Activated CD4-positive, alpha-beta T cell treated with anti-CD3 and anti-CD28 coated beads for 48 hours (primary cell): ENCODE measurements around the gene BLOC1S1.
A peak's percentile ranks its signal among the peaks of the same experiment; 100 is the strongest.

Experiments used
- DNase-seq: peaks from one replicate; pipeline ENCODE4 v3.0.0-alpha.2; 2020

Gene BLOC1S1

DNA sequence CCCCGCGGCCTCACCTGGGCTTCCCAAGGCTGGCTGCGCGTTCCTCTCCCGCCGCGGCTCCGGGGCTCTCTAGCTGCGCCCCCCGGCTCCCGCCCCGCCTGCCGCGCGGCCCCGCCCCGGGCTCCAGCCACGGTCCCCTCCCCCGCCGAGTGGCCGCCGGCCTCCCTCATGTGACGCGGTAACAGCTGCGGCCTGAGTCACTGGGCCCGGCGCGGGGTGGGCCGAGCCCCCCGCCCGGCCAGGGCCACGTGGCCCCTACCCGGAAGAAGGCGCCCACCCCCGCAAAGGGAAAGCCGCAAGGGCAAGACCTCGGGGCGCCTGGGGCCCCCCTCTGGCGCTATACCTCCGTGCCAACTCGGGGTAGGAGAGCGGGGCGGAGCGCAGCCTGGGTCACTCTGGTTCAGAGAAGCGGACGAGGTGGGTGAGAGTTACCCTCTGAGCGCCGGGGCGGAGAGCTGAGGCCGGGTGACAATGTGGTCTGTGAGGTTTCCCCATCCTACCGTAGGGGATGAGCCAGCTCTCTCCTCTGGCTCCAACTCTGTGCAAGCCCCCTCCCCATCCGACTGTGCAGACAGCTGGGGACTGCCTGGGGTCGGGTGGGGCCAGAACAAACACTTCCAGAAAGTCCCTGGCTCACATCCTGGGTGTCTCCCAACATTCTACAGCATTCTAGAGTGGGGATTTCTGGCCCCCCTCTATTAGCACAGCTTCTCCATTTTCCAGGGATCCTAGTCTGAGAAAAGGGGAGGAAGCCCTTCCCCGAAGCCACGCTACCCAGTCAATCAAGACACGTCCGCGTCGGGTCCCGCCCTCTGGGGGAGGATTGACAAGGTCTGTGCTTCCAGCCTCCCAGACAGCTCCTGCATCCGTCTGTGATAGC lies 13.3 kb downstream of the BLOC1S1 start, which contains the start of gene CD63:
CD63 (minus strand) TSS at position 71 of the 880 bp plus-strand sequence. CDS start 668 bp downstream, outside the sequence.
- peak; percentile 83 for DNase-seq

DNA sequence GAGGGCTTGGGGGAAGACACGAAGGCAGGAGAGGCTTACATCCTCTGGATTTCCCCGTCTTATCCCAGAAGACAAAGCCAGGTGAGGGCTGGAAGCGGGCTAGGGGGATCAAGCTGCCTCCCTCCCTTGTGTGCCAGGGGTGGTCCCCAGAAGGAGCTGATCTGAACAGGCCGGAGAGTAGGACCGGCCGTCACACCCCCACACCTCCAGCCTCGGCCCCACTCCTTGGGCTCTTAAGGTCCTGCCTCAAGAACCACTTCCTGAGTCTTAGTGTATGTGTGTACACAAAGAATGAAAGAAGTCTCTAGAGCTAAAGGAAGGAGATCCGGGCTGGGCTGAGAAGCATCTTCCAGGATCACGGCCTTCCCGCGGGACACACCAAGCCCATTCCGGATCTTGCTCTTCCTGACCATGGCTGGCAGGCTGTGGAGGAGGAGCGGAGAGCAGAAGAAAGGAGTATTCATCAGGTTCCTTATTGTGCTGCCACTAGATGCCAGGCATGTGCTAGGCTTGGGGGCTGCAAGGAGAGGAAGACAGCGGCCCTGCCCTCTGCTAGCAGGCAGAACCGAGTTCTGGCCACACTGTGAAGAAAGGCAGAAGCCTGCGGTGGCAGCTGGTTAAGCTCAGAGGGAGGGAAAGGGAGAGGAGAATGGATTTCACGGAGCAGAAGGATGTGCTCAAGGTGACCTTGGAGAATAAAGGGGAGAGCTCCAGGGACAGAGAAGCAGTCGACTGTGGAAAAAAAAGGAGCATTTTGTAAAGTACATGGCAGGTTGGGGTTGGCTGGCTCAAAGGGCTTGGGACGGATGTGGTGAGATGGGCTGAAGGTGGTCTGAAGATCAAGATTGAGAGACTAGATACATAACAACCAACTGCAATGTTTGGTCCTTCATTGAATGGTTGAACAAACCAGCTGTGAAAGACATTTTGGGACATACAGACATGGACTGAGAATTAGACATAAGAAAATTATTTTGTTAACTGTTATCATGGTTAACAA lies 14.3 kb downstream of the BLOC1S1 start:
- DNase-seq = peak; percentile 43

DNA sequence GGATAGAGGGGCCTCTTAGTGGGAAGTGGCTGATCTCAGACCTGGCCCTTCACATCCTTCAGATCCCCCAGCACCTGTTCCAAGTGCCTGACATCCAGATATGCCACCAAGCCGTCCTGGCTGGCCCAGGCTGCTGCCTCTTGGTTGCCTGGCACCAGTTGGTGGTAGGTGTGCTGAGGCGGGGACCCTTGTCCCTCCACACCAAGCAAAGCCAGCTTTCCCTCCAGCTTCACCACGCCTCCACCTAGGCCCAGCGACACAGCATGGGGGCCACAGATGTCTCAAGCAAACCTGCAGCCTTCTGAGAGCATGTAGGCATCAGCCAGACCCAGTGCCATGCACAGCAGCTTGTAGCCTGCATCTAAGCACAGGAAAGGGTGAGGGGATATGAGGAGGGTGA lies 16.4 kb downstream of the BLOC1S1 start:
- DNase-seq = no peak

DNA sequence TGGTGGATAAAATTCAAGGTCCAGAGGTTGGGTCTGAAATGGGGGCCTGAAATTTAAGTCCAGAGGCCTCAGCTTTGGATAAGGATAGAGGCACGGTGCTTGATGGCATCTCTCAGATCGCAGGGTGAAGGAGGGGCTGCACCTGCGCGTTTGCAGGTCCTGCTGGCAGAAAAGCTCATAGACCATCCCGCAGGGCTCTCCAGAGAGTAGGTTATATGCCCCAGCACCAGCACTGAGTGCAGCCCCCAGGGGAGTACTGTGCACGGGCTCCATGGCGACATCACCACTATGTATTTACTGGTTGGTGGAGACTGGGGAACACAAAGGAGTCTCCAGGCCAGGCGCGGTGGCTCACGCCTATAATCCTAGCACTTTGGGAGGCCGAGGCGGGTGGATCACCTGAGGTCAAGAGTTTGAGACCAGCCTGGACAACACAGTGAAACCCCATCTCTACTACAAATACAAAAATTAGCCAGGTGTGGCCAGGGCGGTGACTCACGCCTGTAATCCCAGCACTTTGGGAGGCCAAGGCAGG lies 17.2 kb downstream of the BLOC1S1 start:
- DNase-seq = no peak

DNA sequence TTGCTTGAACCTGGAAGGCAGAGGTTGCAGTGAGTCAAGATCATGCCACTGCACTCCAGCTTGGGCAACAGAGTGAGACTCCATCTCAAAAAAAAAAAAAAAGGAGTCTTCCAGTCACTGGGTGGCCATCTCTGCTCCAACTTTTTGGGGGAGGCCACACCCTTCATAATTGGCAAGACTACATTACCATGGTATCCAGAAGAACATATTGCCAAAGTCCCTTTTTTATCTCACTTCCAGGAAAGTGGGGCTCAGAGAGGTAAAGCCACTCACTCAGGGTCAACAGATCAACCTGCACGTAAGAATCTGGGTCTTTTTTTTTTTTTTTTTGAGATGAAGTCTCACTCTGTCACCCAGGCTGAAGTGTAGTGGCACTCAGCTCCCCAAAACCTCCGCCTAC lies 18.0 kb downstream of the BLOC1S1 start:
- DNase-seq = no peak

DNA sequence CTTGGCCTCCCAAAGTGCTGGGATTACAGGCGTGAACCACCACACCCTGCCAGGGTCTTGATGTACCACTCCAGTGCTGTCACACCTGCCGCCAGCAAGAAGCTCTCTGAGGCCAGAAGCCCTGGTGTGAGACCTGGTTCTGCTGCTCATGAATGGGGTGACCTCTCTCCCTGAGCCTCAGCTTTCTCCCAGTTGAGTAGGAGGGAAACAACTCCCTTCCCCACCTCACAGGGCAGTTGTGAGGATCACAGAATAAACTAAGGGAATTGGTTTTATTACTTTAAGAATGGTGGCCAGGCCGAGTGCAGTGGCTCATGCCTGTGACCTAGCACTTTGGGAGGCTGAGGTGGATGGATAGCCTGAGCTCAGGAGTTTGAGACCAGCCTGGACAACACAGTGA lies 18.7 kb downstream of the BLOC1S1 start:
- DNase-seq = no peak

DNA sequence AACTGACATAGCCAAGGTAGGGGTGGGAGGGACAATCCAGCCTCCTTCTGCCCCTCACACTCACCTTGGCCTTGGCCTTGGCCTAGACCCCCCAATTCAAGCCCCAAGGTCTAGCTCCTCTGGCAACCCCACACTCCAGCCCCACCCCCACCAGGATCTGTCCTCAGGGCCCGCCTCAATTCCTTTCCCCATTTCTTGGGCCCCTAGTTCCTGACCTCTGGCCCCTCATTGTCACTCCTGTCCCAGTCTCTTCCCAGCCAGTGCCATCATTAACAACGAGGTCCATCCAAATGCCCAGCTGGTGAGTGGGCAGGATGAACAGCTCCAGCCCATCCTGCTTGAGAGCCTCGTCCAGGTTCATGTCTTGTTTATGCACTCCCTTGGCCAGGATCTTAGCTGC lies 20.2 kb downstream of the BLOC1S1 start:
- no peak for DNase-seq

DNA sequence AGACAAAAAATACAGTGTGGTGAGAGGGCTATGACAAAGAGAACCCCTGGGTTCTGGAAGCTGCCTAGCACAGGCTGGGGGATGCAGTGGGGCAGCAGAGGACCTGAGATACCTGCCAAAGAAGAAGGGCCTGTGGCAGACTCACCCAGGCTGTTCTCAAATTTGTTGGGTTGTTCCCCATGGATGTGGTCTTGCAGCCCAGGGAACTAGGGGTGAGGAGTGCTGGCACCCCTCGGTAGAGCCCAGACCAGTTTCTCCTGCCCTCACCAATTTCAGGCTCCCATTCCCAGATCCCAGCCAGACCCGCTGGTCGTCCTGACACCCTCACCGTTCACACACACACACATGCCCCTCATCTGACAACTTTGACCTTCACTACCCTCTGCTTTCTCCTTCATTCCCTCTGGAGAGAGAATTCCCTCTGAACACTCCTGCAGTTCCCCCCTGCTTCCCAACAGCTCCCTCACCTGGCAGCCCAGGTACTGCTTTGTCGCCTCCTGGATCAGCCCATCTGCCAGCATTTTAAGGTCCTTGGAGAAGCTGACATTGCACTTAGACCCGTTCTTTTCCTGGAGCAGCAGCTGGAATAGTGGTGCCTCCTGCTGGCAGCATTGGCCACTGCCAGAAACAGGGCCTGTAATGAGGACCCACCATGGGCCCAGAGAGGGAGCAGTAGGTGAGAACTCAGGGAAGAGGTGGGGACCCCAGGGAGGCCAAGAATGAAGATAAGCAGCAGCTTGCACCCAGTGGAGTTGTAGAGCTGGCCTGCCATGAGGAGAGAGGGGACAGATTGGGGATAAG lies 21.1 kb downstream of the BLOC1S1 start:
- peak; percentile 76 for DNase-seq

DNA sequence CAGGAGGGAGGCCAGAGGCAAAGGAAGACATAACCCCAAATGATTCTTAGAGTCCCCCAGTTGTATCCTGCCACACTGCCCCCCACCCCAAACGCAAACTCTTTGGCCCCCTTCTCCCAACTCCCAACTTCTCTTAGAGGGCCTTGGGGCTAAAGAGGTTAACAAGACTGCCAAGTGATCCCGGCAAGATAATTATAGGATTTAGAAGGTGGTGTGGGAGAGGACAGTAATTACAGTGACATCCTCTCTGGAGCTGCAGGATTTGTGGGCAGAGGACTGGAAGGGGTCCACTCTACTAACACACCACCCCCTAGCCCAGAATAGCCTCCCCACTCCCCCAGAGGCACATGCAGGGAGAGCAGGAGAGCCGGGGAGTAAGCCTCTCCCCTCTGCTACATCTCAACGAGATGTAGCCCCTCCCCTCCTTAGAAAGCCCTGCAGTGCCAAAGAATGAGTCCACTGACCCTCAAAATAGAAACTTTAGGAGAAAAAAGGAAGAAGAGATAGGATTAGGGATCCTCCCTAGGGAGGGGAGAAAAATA lies 21.8 kb downstream of the BLOC1S1 start:
- DNase-seq = no peak

DNA sequence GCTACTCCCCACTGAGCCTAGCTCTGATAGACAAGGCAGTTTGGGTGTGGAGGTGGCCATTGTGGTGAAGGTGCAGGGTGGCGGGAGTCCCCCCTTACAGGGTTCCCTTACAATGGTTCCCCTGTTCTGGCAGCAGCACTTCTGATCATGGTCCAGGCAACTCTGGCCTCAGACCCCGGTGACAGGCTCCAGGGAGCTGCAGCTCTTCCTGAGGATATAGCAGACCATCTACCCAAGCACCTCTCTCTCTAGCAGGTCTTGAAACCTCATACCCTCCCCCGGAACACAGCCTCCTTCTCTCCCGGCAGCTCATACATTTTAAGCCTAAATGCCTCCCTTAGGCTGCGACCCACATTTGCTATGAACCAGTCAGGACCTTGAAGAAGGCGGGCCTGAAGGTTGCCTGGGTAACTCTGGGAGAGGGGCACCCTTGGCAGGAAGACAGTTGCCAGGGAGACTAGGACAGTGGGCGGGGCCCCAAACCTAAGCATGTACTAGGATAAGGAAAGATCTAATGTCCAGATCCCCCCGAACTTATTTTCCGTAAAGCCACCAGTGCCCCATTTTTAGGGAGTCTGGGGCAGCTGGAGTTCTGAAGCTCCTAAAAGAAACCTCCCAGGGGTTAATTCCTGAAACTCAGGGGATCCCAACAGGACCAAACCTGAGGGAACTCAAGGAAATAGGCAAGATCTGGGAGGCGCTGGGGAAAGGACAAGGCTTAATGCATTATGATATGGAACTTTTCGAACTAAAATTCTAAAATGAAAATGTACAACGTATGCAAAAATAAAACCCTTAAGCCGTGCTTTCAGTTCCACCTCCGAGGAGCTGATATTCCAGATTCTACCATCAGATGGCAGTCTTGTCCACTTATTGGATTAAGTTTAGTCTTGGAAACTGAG lies 22.5 kb downstream of the BLOC1S1 start:
- DNase-seq = peak; percentile 86

DNA sequence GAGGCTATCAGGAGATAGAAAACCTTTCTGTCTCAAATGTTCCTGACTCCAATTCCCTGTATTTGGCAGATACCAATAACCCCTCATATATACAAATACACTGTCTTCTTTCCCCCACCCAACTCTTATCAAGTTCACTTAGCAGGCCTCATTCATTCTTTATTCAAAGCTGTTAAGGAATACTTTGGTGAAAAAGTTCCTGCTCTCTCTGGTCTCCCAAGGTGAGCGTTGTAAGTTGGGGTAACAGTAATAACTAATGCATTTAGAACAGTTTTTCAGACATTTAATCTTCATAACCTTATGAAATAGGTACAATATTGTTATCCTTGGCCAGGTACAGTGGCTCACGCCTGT lies 23.2 kb downstream of the BLOC1S1 start:
- DNase-seq = no peak

DNA sequence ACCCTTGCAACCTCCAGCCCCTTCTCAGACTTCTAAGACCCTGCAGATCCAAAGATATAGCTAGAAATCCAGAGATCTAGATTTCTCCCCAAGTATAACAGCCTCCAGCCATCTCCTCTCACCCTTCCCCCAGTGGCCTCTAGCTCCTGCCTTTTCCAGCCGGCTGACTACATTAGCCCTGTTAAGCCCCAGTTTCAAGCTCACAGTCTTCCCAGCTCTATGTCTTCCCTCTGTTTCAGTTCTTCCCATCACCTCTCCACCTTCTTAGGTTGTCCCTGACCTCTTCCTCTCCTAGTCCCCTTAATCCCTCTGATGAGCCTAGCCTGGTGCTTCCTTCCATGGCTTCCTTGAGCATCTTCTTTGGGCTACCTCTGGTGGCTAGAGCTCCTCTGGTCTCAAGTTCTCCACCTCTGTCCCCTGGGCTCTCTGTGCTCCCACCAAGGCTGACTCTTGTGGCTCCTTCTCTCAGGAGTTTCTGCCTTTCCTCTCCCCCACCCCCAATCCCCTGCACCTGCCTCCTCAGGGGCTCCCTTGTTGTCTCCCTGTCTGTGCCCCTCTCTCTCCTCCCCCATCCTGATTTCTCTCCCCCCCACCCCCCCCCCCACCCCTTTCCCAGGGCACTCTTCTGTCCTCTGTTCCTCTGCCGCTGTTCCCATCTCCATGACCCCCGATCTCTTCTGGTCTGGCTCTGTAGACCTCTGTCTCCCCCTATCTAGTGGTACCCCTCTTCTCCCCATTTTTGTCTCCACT lies 26.3 kb downstream of the BLOC1S1 start:
- no peak for DNase-seq

DNA sequence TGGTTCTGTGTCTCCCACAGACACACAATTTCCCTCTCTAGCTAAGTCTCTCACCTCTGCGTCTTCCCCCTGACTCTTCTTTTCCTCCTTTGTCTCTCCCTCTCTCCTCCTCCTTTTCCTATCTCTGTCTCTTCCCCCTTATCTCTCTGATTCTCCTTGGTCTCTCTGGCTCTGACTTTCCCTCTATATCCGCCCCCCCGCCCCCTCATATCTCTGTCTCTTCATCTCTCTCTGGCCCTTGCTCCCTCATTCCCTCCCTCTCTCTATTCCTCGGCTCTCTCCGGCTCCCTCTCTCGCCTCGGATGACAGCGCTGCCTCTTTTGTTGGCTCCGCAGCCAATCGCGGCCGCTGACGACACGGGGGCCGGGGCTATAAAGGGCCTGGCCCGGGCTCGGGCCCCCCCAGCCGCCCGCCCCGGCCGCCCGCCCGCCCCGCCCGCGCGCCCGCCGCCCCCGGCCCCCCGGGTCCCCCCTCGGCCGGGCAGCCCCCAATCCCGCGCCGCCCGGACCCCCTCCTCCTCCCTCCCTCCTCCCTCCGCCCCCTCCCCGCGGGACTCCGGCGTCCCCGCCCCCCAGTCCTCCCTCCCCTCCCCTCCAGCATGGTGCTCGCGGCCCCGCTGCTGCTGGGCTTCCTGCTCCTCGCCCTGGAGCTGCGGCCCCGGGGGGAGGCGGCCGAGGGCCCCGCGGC lies 27.0 kb downstream of the BLOC1S1 start, which contains the start of gene GDF11:
GDF11 (plus strand) TSS at position 404 of the 687 bp plus-strand sequence; CDS start at position 599, 195 bp downstream.
- peak; percentile 82 for DNase-seq

DNA sequence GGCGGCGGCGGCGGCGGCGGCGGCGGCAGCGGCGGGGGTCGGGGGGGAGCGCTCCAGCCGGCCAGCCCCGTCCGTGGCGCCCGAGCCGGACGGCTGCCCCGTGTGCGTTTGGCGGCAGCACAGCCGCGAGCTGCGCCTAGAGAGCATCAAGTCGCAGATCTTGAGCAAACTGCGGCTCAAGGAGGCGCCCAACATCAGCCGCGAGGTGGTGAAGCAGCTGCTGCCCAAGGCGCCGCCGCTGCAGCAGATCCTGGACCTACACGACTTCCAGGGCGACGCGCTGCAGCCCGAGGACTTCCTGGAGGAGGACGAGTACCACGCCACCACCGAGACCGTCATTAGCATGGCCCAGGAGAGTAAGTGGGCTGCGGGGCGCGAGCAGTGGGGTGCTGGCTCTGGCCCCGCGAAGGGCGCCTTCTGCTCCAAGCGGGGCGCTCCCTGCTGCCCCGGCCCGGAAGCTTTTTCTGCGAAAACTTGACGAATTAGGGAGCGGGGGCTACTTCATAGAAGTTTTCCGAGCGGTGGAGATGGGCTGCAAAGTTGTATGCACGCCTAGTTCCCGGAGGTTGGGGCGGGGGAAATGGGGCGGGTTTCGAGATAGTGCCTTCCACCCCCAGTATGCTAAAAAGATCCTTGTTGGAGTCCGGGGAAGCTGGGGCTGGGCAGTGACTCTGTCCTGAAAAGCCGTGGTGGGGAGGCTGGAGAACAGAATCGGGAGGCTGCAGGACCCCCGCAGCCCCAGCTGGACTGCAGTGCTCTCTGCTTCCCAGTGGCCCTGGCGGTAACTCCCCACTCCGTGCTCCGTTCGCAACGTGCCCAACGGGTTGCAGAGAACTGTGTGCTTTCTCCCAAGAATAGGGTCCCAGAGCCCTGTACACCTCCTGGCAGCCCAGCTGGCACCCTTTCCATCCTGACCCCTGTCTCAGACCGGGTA lies 27.8 kb downstream of the BLOC1S1 start:
- DNase-seq = peak; percentile 64

DNA sequence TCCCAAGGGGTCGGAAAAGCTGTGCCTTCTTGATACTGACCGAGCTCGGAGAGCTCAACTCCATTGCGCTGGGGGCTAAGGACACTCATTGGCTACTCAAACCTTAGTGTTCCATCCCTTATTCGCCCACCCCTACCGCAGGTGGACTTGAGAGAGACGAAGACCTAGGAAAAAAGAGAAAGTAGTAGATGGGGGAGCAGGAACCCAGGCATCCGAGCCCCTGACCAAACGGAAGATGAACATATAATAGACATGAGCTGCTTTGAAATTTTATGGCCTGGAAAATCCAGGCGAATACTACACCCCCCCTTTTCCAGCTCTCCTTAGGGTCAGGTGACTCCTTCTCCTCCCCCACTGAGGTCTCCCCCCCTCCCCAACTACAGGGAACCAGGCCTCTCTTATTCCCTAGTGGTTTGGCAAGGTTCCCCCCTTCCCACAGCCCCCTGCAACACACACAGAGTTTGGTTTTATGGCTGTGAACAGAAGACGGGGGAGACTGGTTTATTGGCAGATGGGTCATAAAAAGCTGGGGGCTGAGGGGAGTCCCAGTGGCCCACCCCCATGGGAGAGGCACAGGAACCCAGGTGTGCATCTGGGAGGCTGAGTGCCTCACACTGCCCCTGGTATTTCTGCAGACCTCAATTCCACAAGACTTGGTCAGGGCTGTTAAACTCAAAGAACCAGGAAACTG lies 28.6 kb downstream of the BLOC1S1 start:
- DNase-seq = no peak

DNA sequence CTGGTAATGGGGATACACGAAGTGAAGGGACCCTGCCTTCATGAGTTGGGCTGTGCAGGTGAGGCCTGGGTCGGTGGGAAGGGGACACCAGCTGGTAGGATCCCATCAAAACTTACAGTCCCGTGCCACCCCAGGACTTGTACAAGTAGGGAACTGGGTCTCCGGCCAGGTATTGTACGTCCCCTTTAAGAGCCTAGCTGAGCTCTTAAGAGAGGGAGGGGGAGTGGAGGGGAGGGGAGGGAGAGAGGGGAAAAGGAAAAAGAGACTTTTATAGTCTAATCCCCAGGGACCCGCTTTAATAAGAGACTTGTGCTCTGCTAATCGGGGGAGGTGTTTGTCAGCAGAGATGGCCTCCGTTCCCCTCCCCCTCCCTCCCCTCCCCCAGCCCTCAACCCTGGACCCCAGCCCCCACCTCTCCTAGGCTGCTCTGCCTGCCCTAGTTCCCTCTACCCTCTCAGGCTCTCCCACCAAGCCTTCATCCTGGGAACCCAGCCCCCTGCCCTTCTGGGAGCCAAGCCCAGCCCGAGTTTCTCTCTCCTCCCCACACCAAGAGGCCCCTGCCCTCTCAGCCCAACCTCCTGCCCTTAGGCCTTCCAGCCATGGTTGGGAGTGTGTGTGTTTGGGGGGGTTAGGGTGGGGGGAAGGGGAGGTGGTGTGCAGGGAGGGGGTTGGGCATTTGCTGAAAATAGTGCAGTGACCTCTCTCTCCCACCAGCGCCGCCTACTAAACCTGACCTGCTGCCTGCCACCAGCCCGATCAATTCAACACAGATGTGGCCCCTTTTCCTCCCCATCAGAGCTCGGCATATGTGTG lies 29.7 kb downstream of the BLOC1S1 start:
- DNase-seq = no peak
